ENCODE results near the gene LRRTM2.
"Not testable (repeated sequence)": the region's sequence is repeated elsewhere in the genome, so short reads cannot be mapped to it uniquely, and the experiment has no call there.

The LRRTM2 gene

DNA sequence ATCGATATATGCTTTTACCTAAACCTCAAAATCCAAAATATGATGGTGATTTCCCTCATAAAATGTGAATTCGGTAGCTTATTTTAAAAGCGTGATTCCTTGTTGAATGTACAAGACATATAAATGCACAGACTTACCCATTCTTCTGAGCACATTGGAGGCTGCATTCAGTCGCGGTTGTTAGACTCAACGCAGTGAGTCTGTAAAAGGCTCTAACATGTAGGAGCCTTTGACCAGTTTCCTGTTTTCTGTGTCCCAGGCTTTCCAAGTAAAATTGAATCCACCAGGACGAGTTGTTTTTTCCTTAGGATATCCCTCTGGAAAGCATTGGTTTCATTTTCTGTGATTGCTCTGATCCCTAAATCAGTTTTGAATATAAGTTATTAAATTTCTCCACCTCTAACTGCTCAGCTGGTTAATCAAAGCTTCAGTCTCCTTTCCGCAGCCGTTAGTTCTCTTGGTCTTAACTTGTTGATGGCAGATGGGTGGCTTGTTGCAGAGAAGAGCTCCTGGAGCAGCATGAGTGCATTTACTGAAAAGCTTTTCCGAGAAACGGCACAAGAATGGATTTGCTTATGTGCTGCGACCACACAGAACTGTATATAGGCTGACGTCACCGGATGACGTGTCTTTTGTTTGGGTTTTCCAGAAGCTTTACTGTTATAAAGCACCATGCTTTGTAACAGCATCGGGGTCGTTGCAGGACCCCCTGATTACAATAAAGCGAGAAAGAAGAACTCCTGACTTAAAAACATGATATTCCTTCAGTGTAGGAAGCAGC lies at the start of gene LRRTM2:
Gene LRRTM2 (minus strand): TSS at position 565 of the 781 bp plus-strand sequence. CDS start 424 bp downstream, at position 141.
- no peak for TF ChIP-seq CTCF (IDR thresholded peaks at IDR 0.05; ENCODE audit: borderline replicate concordance, insufficient read depth, low read depth, low read length)
- no peak within 1 kb of the TSS for H3K4me3 ChIP-seq (ENCODE audit: low read depth, low read length)

DNA sequence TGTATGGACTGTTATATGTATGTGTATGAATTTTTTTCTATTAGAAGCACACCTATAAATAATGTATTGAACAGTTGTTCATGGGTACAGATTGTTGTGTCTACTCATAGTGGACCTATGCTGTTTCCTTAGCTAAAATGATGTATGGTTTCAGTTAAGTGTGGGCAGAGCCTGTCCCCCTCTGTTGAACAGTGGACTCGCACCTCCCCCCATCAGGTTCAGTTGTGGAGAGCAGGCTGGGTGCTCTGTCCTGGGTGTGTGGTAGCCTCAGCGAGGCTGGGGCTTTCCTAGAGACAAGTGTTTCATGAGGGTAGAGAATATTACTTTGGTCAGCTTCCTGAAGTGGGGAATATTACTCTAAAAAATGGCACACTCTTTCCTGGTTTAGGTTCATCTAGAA lies 47.4 kb upstream of the LRRTM2 start:
- no peak overlapping the region for H3K4me3 ChIP-seq (ENCODE audit: low read depth, low read length)
- no peak for TF ChIP-seq CTCF (IDR thresholded peaks at IDR 0.05; ENCODE audit: borderline replicate concordance, insufficient read depth, low read depth, low read length)

DNA sequence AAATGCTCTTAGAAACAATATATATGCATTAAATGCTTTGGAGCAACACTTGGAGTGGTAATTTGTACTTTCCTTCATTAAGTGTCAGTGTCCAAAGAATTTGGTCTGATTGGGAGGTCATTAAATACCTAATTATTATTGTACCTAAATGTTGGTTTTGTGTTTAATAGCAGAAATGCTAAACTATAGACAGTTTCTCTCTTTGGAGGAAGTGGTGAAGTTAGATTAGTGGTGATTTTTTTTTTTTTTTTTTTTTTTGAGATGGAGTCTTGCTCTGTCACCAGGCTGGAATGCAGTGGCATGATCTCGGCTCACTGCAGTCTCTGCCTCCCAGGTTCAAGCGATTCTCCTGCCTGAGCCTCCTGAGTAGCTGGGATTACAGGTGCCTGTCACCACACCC lies 46.2 kb upstream of the LRRTM2 start:
- H3K4me3 ChIP-seq (ENCODE audit: low read depth, low read length), result not testable (repeated sequence)

DNA sequence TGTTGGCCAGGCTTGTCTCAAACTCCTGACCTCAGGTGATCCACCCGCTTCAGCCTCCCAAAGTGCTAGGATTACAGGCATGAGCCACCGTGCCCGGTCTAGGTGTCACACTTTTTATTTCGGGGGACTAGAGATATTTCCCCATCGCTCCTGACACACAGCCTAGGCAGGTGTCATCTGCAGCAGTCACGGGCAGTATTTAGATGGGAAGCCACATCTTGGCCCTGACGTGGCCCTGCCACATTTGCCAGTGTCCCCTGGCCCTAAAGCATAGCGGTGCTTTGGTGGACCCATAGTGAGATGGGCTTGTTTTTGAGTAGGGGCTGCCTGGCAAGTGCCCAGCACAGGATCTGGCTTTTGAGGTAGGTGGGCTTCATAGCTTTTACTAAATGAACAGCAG lies 45.0 kb upstream of the LRRTM2 start:
- no peak for TF ChIP-seq CTCF (IDR thresholded peaks at IDR 0.05; ENCODE audit: borderline replicate concordance, insufficient read depth, low read depth, low read length)
- no peak overlapping the region for H3K4me3 ChIP-seq (ENCODE audit: low read depth, low read length)

GRCh38 chr5:138918686-138919085 lies 43.6 kb upstream of the LRRTM2 start:
- H3K4me3 ChIP-seq (ENCODE audit: low read depth, low read length), result no peak overlapping the region
- no peak for TF ChIP-seq CTCF (IDR thresholded peaks at IDR 0.05; ENCODE audit: borderline replicate concordance, insufficient read depth, low read depth, low read length)

DNA sequence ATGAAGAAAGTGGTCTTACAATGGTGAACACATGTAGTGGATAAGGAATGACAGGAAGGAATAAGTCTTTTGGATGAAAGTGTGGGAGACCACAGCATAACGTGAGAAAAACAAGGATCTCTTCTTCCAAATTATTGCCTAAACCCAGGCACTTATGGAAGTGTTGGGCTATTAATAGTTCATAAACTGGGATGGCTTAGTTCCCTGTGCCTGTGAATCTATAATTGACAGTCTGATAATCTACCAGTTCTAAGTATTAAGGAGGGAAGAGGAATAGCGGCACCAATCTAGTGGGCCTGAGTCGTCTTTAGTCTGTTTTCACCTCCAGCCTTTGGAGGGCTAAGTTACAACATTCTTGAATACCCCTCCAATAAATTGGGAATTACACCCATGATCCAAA lies 39.2 kb upstream of the LRRTM2 start:
- TF ChIP-seq CTCF (IDR thresholded peaks at IDR 0.05; ENCODE audit: borderline replicate concordance, insufficient read depth, low read depth, low read length), result no peak

DNA sequence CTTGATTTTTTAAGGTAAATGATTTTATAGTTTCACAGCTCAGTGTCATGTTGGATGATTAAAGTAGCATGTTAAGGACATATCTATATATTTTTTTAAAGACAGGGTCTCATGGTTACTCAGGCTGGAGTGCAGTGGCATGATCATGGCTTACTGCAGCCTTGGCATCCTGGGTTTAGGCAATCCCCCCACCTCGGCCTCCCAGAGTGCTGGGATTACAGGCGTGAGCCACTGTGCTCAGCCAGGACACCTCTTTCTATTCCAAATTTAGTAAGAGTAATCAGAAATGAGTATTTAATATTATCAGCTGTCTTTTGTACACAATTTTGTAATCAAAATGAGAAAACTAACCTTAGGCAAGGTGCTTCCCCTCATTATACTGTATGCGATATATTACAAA lies 38.6 kb upstream of the LRRTM2 start:
- TF ChIP-seq CTCF (IDR thresholded peaks at IDR 0.05; ENCODE audit: borderline replicate concordance, insufficient read depth, low read depth, low read length), result no peak
- H3K4me3 ChIP-seq (ENCODE audit: low read depth, low read length), result no peak overlapping the region

More for the DNA sequence above, 39.2 kb upstream of the LRRTM2 start:
- no peak overlapping the region for H3K4me3 ChIP-seq (ENCODE audit: low read depth, low read length)
